Muscle layer of colon (tissue), 2 donors: ENCODE data around the gene LIM2.

Experiments used
- H3K27ac ChIP-seq: one replicate; pipeline ENCODE4 v1.7.0; 2013; ENCODE audit warnings: low read depth, mild to moderate bottlenecking, low read length, moderate library complexity
- H3K27me3 ChIP-seq, 2 donors: one replicate each; pipeline ENCODE4 v1.7.0; 2013; ENCODE audit warnings: low read length in 2 of 2, mild to moderate bottlenecking in 2 of 2; ENCODE audit not compliant: insufficient read depth in 2 of 2, control insufficient read depth in 1 of 2
- H3K36me3 ChIP-seq: one replicate; pipeline ENCODE4 v1.7.0; 2013; ENCODE audit warnings: mild to moderate bottlenecking, low read length; ENCODE audit not compliant: insufficient read depth
- H3K4me1 ChIP-seq: one replicate; pipeline ENCODE4 v1.7.0; 2013; ENCODE audit warnings: mild to moderate bottlenecking, low read length; ENCODE audit not compliant: insufficient read depth
- H3K4me3 ChIP-seq, 2 donors: one replicate each; pipeline ENCODE4 v1.7.0; 2013; ENCODE audit warnings: low read length in 2 of 2, low read depth in 1 of 2, mild to moderate bottlenecking in 1 of 2, moderate library complexity in 1 of 2
- H3K9ac ChIP-seq: one replicate; pipeline ENCODE4 v1.7.0; 2013; ENCODE audit warnings: low read length
- H3K9me3 ChIP-seq: one replicate; pipeline ENCODE4 v1.7.0; 2013; ENCODE audit warnings: mild to moderate bottlenecking, low read length
- donor health status: abdominal sarcoma.
- donor health status: Adenocarcinoma of cecum.

The LIM2 gene

GRCh38 chr19:51346742-51347141 lies 41.0 kb downstream of the LIM2 start:
- H3K4me1 ChIP-seq, result no peaks in the 10 kb centered on the region
- peaks cover 24% of the 10 kb centered on the region for H3K36me3 ChIP-seq
- no peaks in the 10 kb centered on the region for H3K27me3 ChIP-seq
- no peak overlapping the region for H3K9ac ChIP-seq
- H3K9me3 ChIP-seq, result no peaks in the 10 kb centered on the region
- H3K27ac ChIP-seq, result no peak overlapping the region
- H3K4me3 ChIP-seq, result no peak overlapping the region

- Histone ChIP-seq H3K9me3 (no peaks in the 10 kb centered on the region), H3K4me3 (no peak overlapping the region), H3K27ac (no peak overlapping the region), H3K4me1 (no peaks in the 10 kb centered on the region), H3K27me3 (no peaks in the 10 kb centered on the region), H3K9ac (no peak overlapping the region), H3K36me3 (peaks cover 18% of the 10 kb centered on the region)
Measured at GRCh38 chr19:51345076-51345620, 42.6 kb downstream of the LIM2 start.

DNA sequence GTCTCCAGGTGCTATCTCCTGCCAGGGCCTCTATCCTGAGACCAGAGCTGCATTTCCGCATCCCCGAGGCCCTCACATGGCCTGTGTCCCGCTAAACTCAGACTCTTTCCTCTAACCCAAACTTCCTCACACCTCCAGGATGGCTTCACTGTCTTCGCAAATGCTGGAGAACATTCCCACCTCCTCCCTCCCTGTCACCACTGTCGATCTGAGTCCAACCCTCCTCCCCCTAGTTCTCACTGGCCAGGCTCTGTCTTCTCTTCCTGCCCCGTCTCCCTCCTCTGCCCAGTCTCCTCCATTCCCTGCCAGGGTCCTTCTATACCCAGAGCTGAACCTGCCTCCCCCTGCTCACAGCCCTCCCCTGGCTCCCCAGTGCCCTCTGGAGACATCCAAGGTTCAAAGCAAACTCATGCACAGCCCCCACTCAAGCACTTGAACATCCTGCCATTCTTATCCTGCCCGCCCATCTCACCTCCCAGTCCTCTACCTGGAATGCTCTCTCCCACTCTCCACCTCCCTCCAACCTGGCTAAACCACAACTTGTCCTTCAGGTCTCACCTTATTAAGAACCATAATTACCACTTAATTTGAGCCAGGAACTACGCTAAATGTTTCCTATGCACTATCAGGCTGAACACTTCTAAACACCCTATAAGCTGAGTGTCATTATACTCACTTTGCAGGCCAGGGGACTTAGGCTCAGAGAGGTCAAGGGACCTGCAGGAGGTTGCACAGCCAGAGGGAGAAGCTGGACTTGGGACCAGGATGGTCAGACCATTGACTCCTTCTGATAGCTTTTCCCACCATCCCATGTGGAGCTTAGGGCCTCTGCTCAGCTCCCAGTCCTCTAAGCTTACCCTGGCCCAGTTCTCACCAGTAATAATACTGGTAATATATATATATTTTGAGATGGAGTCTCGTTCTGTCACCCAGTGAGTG lies 44.9 kb downstream of the LIM2 start:
- H3K9me3 ChIP-seq, result no peaks in the 10 kb centered on the region
- H3K4me1 ChIP-seq, result peaks cover 9% of the 10 kb centered on the region
- H3K9ac ChIP-seq, result no peak overlapping the region
- H3K4me3 ChIP-seq, result no peak overlapping the region
- H3K27me3 ChIP-seq, result no peaks in the 10 kb centered on the region
- peaks cover 9% of the 10 kb centered on the region for H3K36me3 ChIP-seq
- no peak overlapping the region for H3K27ac ChIP-seq

DNA sequence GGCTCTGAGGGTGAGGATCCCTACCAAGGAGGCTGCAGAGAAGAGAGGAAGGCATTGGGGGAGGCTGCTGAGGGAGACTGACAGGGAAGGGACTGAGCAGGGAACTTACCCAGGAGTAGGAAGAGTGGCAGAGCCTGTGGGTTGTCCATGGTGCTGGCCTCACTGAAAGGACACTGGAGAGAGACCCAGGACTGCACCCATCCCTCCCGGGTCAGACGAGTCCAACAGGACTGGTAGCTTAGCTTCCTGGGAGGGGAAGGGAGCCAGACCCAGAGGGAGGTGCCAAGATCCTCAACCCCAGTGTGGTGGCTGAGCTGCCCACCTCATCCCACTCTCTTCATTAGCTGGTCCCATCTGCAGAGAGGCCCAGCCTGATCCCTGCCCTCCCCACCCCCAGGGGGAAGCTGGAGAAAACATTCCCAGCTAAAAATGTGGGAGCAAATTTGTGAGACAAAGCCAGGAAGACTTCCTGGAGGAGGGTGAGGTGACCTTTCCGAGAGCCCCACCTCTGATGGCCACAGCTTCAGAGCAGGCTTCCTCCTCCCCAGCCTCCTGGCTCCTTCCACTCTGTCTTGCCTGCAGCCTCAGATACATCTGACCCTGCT lies 45.7 kb downstream of the LIM2 start, which contains the start of gene VSIG10L:
TSS of gene VSIG10L (minus strand) at position 164 of the 605 bp plus-strand sequence. CDS start at position 149, 15 bp downstream.
- no peaks in the 10 kb centered on the region for H3K9me3 ChIP-seq
- peaks cover 4% of the 10 kb centered on the region for H3K36me3 ChIP-seq
- H3K9ac ChIP-seq, result no peak within 1 kb of the TSS
- H3K4me1 ChIP-seq, result peaks cover 9% of the 10 kb centered on the region
- H3K4me3 ChIP-seq, result no peak within 1 kb of the TSS
- no peak within 1 kb of the TSS for H3K27ac ChIP-seq
- H3K27me3 ChIP-seq, result no peaks in the 10 kb centered on the region

- Histone ChIP-seq H3K9ac (no peak overlapping the region), H3K4me3 (no peak overlapping the region), H3K36me3 (no peaks in the 10 kb centered on the region), H3K4me1 (peaks cover 9% of the 10 kb centered on the region), H3K9me3 (no peaks in the 10 kb centered on the region), H3K27ac (no peak overlapping the region), H3K27me3 (no peaks in the 10 kb centered on the region)
Measured at GRCh38 chr19:51341066-51341465, 46.7 kb downstream of the LIM2 start.

GRCh38 chr19:51339687-51340656 lies 47.8 kb downstream of the LIM2 start:
- peaks cover 9% of the 10 kb centered on the region for H3K4me1 ChIP-seq
- H3K9me3 ChIP-seq, result no peaks in the 10 kb centered on the region
- peak overlapping the region; percentile 51 to 54 for H3K4me3 ChIP-seq
- H3K27me3 ChIP-seq, result no peaks in the 10 kb centered on the region
- H3K36me3 ChIP-seq, result no peaks in the 10 kb centered on the region
- peak overlapping the region; percentile 46 for H3K27ac ChIP-seq
- peak overlapping the region; percentile 33 for H3K9ac ChIP-seq

DNA sequence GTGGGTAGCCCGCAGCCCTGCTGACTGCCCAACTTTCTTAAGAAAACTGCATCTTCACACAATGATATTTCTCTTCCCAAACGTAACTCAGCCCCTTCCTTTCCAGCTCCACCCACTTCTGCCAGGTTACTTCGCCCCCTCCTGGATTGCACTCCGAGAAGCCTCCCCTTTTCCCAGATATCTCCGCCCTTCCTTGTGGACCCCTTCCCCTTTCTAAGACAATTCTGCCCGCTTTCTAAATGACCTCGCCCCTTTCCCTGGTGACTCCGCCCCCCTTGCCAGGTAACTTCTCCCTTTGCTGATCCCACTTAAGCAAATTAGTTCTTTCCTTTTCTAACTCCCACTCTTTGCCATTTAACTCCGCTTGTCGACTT lies 48.5 kb downstream of the LIM2 start:
- H3K27me3 ChIP-seq, result no peaks in the 10 kb centered on the region
- no peaks in the 10 kb centered on the region for H3K36me3 ChIP-seq
- H3K9me3 ChIP-seq, result no peaks in the 10 kb centered on the region
- peak overlapping the region; percentile 51 to 54 for H3K4me3 ChIP-seq
- H3K4me1 ChIP-seq, result peaks cover 9% of the 10 kb centered on the region
- peak overlapping the region; percentile 46 for H3K27ac ChIP-seq
- no peak overlapping the region for H3K9ac ChIP-seq

DNA sequence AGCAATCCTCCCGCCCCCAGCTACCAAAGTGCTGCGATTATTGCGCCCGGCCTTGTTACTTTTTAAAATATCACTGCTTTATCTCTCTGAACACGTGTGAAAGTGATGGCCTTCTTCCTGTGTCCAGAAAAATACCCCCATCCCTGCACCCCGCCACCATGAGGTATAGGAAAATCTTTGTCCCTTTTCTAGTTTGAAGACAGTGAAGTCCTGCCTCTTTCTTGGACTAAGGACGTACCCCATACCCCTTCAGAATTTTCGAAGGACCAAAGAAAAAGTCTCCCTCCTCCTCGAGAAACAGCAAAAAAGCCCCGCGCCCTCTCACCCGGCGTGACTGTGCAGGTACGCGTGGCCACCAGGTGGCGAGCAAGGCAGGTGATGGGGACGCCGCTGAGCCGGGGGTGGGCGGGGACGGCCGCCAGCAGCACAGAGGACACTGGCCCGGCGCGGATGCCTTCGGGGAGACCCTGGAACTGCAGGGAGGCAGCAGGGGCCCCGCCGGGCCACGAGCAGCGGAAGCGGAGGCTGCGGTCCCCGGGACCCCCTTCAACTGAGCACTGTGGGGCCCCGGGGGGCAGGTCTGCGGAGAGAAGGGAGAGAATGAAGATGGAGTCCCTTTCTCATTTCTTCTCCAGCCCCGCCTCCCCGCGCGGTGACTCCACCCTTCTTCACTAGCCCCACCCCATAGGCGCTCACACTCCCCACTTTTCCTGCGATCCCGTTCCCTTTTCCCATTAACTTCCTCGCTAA lies 49.0 kb downstream of the LIM2 start:
- Histone ChIP-seq H3K36me3 (no peaks in the 10 kb centered on the region), H3K4me1 (peaks cover 9% of the 10 kb centered on the region), H3K27ac (peak overlapping the region; percentile 46), H3K4me3 (peak overlapping the region; percentile 51 to 54), H3K9me3 (no peaks in the 10 kb centered on the region), H3K9ac (no peak overlapping the region), H3K27me3 (no peaks in the 10 kb centered on the region)

DNA sequence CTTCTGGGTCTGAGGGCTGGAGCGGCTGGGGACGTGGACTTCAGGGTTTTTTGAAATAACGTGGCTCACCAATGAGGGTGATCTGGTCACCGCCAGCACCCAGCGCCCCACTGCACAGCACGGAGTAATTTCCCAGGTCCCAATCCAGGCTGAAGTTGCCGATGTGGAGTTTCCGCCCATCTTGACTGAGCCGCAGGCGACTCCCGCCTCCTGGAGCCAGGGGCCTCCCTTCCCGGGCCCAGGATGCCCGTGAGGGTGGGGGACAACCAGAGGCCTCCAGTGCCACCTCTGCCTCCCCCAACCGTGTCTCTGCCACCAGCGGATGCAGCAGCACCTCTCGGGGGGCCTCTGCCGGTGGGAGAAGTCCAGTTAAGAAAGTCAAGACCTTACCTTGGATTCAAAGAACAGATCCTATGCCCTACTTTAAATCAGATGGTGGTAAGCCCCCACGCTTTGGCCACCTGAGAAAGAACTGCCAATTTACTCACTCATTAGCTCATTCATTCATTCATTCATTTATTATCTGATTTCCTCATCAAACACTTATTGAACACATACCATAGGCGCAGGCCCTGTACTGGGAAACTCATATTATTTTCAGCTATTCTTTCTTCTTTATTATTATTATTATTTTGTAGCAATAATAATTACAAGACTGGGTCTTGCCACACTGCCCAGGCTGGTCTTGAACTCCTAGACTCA lies 49.8 kb downstream of the LIM2 start:
- Histone ChIP-seq H3K36me3 (no peaks in the 10 kb centered on the region), H3K27me3 (no peaks in the 10 kb centered on the region), H3K9me3 (no peaks in the 10 kb centered on the region), H3K27ac (no peak overlapping the region), H3K4me3 (no peak overlapping the region), H3K9ac (no peak overlapping the region), H3K4me1 (peaks cover 9% of the 10 kb centered on the region)
